ENCODE data around the gene GARIN5B. TPM values are rescaled to one million over a fixed set of nuclear protein-coding genes. Genes with fewer than 3 reads are reported as not detected.

Gene GARIN5B
- total and polyA plus RNA-seq, 2 of the 13 experiments (the other 11 are each of a cell fraction or from before 2014, with no cell fraction given): not detected

GRCh38 chr19:55385724-55386492 lies 22.8 kb upstream of the GARIN5B start, which contains the start of gene RPL28 (continued):
- no peak; the same call in 1 of the 2 replicates for TF ChIP-seq PAX8 (CRISPR knock-in tag; IDR thresholded peaks at IDR 0.05; ENCODE audit: borderline replicate concordance)
- no peak for TF ChIP-seq ZNF33B (CRISPR knock-in tag; IDR thresholded peaks at IDR 0.05)
- TF ChIP-seq ZSCAN9 (CRISPR knock-in tag; IDR thresholded peaks at IDR 0.05; ENCODE audit: borderline replicate concordance): 0 out of 2 replicates have a peak, but pooled peaks have one; percentile 46
- peak; percentile 94; the same call in 1 of the 2 replicates for TF ChIP-seq ZZZ3 (CRISPR knock-in tag; IDR thresholded peaks at IDR 0.05; ENCODE audit: borderline replicate concordance)
- no peak for TF ChIP-seq ZSCAN5A (CRISPR knock-in tag; IDR thresholded peaks at IDR 0.05; ENCODE audit: borderline replicate concordance)
- TF ChIP-seq EED (CRISPR knock-in tag; IDR thresholded peaks at IDR 0.05): peak; percentile 49; the same call in 1 of the 2 replicates
- no peak for TF ChIP-seq MBNL3 (CRISPR knock-in tag; conservative IDR thresholded peaks at IDR 0.05)
- TF ChIP-seq ZBTB7B (CRISPR knock-in tag; IDR thresholded peaks at IDR 0.05): no peak
- peak; percentile 77 for TF ChIP-seq ZNF205 (CRISPR knock-in tag; IDR thresholded peaks at IDR 0.05)
- TF ChIP-seq ZFP37 (CRISPR knock-in tag; IDR thresholded peaks at IDR 0.05; ENCODE audit: borderline replicate concordance): peak; percentile 52; the same call in 1 of the 2 replicates
- no peak for TF ChIP-seq HDAC2 (CRISPR knock-in tag; IDR thresholded peaks at IDR 0.05)
- TF ChIP-seq RNF2 (conservative IDR thresholded peaks at IDR 0.05; ENCODE audit: low read depth): no peak
- TF ChIP-seq ZNF263 (CRISPR knock-in tag; IDR thresholded peaks at IDR 0.05): peak; percentile 9; the same call in 1 of the 2 replicates
- TF ChIP-seq ZMYM3 (CRISPR knock-in tag; IDR thresholded peaks at IDR 0.05): no peak
- TF ChIP-seq ZNF207 (IDR thresholded peaks at IDR 0.05; ENCODE audit: borderline replicate concordance): no peak
- no peak for TF ChIP-seq ZNF530 (CRISPR knock-in tag; IDR thresholded peaks at IDR 0.05; ENCODE audit: low read depth)
- 0 out of 2 replicates have a peak, but pooled peaks have one; percentile 83 for TF ChIP-seq KLF13 (CRISPR knock-in tag; IDR thresholded peaks at IDR 0.05)
- peak; percentile 70; the same call in 1 of the 2 replicates for TF ChIP-seq IKZF5 (CRISPR knock-in tag; IDR thresholded peaks at IDR 0.05)
- no peak for TF ChIP-seq CENPX (CRISPR knock-in tag; IDR thresholded peaks at IDR 0.05)
- 0 out of 2 replicates have a peak, but pooled peaks have one; percentile 61 for TF ChIP-seq ZNF367 (CRISPR knock-in tag; IDR thresholded peaks at IDR 0.05; ENCODE audit: borderline replicate concordance)
- TF ChIP-seq ZBTB7A (CRISPR knock-in tag; IDR thresholded peaks at IDR 0.05): 0 out of 2 replicates have a peak, but pooled peaks have one; percentile 29
- no peak for TF ChIP-seq ZNF484 (CRISPR knock-in tag; IDR thresholded peaks at IDR 0.05; ENCODE audit: borderline replicate concordance, low read depth)
- no peak for TF ChIP-seq CHCHD3 (CRISPR knock-in tag; IDR thresholded peaks at IDR 0.05)
- TF ChIP-seq GPN1 (CRISPR knock-in tag; IDR thresholded peaks at IDR 0.05; ENCODE audit: borderline replicate concordance): no peak; the same call in 1 of the 2 replicates
- no peak for TF ChIP-seq ZNF790 (CRISPR knock-in tag; IDR thresholded peaks at IDR 0.05; ENCODE audit: borderline replicate concordance)
- no peak for TF ChIP-seq SP1 (IDR thresholded peaks at IDR 0.05)
- TF ChIP-seq SP1 (CRISPR knock-in tag; IDR thresholded peaks at IDR 0.05): peak; percentile 77
- no peak for TF ChIP-seq PBX2 (CRISPR knock-in tag; IDR thresholded peaks at IDR 0.05)
